Ishikawa (cell line): Measurements from ENCODE around the gene LRRTM4.

Source experiments
- CEBPB ChIP-seq: IDR thresholded peaks from 2 replicates; pipeline ENCODE4 v1.6.1; 2012
- CREB1 ChIP-seq: IDR thresholded peaks from 2 replicates; pipeline ENCODE4 v1.6.1; 2012; ENCODE audit warnings: low read depth
- EP300 ChIP-seq: IDR thresholded peaks from 2 replicates; pipeline ENCODE4 v1.6.1; 2012; ENCODE audit warnings: borderline replicate concordance
- FOXM1 ChIP-seq: IDR thresholded peaks from 2 replicates; pipeline ENCODE4 v1.6.1; 2012; ENCODE audit warnings: low read depth, borderline replicate concordance
- NFIC ChIP-seq: IDR thresholded peaks from 2 replicates; pipeline ENCODE4 v1.6.1; 2012
- TAF1 ChIP-seq: IDR thresholded peaks from 2 replicates; pipeline ENCODE4 v1.6.1; 2012; ENCODE audit warnings: low read depth, mild to moderate bottlenecking
- TCF12 ChIP-seq: IDR thresholded peaks from 2 replicates; pipeline ENCODE4 v1.6.1; 2012; ENCODE audit warnings: low read depth
- TEAD4 ChIP-seq: IDR thresholded peaks from 2 replicates; pipeline ENCODE4 v1.6.1; 2012
- ZBTB7A ChIP-seq: IDR thresholded peaks from 2 replicates; pipeline ENCODE4 v1.6.1; 2012; ENCODE audit warnings: low read depth
- TF ChIP-seq, protein P1 (sequence below): IDR thresholded peaks from 2 replicates; pipeline ENCODE4 v1.6.1; 2012
- TF ChIP-seq, protein P2 (sequence below): IDR thresholded peaks from 2 replicates; pipeline ENCODE4 v1.6.1; 2012
- TF ChIP-seq, protein P3 (sequence below): IDR thresholded peaks from 2 replicates; pipeline ENCODE4 v1.6.1; 2012; ENCODE audit warnings: low read depth, mild to moderate bottlenecking

DNA sequence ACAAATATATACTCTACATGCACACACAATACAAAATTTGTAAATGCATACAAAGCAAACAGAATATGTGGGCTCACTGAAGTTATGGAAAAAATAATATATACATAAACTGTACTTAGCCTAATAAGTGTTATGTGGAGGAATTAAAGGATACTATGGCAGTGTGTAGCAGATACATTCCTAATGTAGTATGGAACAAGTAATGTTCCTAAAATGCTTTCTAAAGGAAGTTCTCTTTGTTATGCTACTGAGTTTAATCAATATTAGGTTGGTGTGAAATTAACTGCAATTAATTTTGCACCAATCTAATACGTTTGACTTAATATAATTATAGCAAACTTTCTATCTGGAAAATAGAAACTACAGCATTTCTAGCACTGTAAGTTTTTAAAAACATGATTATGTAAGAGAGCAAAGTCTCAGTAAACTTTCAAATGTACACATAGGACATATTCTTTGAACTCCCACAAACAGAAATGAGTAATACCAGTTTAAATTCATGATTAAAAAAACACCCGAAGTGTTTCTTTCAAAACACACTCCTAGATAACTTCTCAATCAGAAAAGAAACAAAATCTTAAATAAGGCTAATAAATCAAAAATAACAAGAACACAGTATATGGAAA, 331.3 kb downstream of the LRRTM4 start:
- TF ChIP-seq, protein P1, sequence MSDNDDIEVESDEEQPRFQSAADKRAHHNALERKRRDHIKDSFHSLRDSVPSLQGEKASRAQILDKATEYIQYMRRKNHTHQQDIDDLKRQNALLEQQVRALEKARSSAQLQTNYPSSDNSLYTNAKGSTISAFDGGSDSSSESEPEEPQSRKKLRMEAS: no peak
- TF ChIP-seq FOXM1: no peak
- TF ChIP-seq, protein P2, sequence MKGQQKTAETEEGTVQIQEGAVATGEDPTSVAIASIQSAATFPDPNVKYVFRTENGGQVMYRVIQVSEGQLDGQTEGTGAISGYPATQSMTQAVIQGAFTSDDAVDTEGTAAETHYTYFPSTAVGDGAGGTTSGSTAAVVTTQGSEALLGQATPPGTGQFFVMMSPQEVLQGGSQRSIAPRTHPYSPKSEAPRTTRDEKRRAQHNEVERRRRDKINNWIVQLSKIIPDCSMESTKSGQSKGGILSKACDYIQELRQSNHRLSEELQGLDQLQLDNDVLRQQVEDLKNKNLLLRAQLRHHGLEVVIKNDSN: no peak
- no peak for TF ChIP-seq TEAD4
- no peak for TF ChIP-seq EP300
- TF ChIP-seq CEBPB: no peak
- no peak for TF ChIP-seq NFIC
- TF ChIP-seq, protein P3, sequence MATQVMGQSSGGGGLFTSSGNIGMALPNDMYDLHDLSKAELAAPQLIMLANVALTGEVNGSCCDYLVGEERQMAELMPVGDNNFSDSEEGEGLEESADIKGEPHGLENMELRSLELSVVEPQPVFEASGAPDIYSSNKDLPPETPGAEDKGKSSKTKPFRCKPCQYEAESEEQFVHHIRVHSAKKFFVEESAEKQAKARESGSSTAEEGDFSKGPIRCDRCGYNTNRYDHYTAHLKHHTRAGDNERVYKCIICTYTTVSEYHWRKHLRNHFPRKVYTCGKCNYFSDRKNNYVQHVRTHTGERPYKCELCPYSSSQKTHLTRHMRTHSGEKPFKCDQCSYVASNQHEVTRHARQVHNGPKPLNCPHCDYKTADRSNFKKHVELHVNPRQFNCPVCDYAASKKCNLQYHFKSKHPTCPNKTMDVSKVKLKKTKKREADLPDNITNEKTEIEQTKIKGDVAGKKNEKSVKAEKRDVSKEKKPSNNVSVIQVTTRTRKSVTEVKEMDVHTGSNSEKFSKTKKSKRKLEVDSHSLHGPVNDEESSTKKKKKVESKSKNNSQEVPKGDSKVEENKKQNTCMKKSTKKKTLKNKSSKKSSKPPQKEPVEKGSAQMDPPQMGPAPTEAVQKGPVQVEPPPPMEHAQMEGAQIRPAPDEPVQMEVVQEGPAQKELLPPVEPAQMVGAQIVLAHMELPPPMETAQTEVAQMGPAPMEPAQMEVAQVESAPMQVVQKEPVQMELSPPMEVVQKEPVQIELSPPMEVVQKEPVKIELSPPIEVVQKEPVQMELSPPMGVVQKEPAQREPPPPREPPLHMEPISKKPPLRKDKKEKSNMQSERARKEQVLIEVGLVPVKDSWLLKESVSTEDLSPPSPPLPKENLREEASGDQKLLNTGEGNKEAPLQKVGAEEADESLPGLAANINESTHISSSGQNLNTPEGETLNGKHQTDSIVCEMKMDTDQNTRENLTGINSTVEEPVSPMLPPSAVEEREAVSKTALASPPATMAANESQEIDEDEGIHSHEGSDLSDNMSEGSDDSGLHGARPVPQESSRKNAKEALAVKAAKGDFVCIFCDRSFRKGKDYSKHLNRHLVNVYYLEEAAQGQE: no peak
- no peak for TF ChIP-seq CREB1
- TF ChIP-seq TCF12: no peak
- no peak for TF ChIP-seq TAF1
- TF ChIP-seq ZBTB7A: no peak
